HCT116 (cell line): ENCODE results near the gene PARVB.

Source experiments
- EZH2 ChIP-seq: fragments of 200-600 bp; sonication (generic); IDR thresholded peaks from 2 replicates; pipeline ENCODE4 v1.6.1; 2017; ENCODE audit warnings: antibody characterized with exemption, mixed run types
- SP1 ChIP-seq: IDR thresholded peaks from 2 replicates; pipeline ENCODE4 v1.6.1; 2012; ENCODE audit warnings: low read depth
- TF ChIP-seq, protein P1 (sequence below), 3 experiments: fragments of 200-600 bp in 1 of 3; sonication (generic) in 1 of 3; IDR thresholded peaks in 2 of 3; conservative IDR thresholded peaks in 1 of 3; 2 replicates each; pipeline ENCODE4 v1.5.1; 2012 to 2017; ENCODE audit warnings: low read depth in 2 of 3, low read length in 2 of 3, antibody characterized with exemption in 1 of 3, borderline replicate concordance in 1 of 3, control low read depth in 1 of 3, mild to moderate bottlenecking in 1 of 3, mixed read lengths in 1 of 3, mixed run types in 1 of 3, moderate library complexity in 1 of 3; ENCODE audit not compliant: insufficient read depth in 1 of 3

DNA sequence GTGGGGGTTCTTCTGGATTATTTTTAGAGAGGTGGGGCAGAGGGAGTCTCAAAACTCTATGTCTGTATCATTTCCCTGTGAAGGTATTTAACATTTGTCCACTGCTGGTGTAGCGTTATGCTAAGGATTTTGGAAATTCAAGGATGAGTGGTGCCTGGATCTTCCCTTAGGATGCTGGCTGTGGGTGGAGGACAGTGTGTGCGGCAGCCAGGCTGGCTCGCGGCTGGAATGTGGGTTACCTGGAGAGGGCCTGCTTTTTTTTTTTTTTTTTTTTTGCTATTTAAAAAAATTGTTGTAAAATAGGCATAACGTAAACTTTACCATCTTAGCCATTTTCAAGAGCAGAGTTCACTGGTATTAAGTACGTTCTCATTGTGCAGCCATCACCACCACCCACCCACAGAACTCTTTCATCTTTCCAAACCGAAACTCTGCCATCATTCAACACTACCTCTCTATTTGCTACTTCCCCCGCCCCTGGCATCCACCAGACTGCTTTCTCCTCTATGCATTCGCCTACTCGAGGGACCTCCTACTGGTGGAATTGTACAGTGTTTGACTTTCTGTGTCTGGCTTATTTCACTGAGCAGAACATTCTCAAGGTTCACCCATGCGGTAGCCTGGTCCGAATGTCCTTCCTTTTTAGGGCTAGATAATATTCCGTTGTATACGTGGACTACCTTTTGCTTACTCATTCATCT is 67.1 kb downstream of the PARVB start:
- TF ChIP-seq, protein P1, sequence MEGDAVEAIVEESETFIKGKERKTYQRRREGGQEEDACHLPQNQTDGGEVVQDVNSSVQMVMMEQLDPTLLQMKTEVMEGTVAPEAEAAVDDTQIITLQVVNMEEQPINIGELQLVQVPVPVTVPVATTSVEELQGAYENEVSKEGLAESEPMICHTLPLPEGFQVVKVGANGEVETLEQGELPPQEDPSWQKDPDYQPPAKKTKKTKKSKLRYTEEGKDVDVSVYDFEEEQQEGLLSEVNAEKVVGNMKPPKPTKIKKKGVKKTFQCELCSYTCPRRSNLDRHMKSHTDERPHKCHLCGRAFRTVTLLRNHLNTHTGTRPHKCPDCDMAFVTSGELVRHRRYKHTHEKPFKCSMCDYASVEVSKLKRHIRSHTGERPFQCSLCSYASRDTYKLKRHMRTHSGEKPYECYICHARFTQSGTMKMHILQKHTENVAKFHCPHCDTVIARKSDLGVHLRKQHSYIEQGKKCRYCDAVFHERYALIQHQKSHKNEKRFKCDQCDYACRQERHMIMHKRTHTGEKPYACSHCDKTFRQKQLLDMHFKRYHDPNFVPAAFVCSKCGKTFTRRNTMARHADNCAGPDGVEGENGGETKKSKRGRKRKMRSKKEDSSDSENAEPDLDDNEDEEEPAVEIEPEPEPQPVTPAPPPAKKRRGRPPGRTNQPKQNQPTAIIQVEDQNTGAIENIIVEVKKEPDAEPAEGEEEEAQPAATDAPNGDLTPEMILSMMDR (IDR thresholded peaks at IDR 0.05 in 2 of 3, conservative IDR thresholded peaks at IDR 0.05 in 1 of 3; ENCODE audit: borderline replicate concordance in 1 of 3, insufficient read depth in 1 of 3, low read depth in 2 of 3, low read length in 2 of 3): peak in 2 of 3 experiments; percentile 42 to 44; a peak in 4 of 6 replicates
- TF ChIP-seq EZH2 (no peak), SP1 (no peak)
